WTC11 (cell line): ENCODE results near the gene PAFAH2. TPM values are rescaled to one million over a fixed set of nuclear protein-coding genes. Genes with fewer than 3 reads are reported as not detected.

ENCODE experiments used
- ATAC-seq: fragments of 200-7000 bp; cut with Tn5 transposase; 2 replicates; pipeline ENCODE4 v1.10.0; 2021; ENCODE audit warnings: mild to moderate bottlenecking, moderate library complexity
- CTCF ChIA-PET: fragments of 300-600 bp; sonication (Branson Sonifier 250); formaldehyde crosslinking; loops from one replicate; lab custom pipeline; 2021; ENCODE audit warnings: antibody characterized with exemption; lab: Charles Lee
- POLR2A ChIA-PET: fragments of 350-600 bp; sonication (Branson Sonifier 250); formaldehyde crosslinking; loops from one replicate; lab custom pipeline; 2021; ENCODE audit warnings: antibody characterized with exemption; lab: Charles Lee
- DNase-seq: peaks from one replicate; pipeline ENCODE4 v3.0.0; 2021; ENCODE audit warnings: low spot score
- H3K27ac Mint-ChIP-seq: 2 replicates; pipeline ENCODE4 v1.8.0; 2021; ENCODE audit warnings: mixed read lengths
- H3K27me3 Mint-ChIP-seq: 2 replicates; pipeline ENCODE4 v1.8.0; 2021; ENCODE audit warnings: low read depth, mild to moderate bottlenecking, moderate library complexity, mixed read lengths
- H3K36me3 Mint-ChIP-seq: 2 replicates; pipeline ENCODE4 v1.8.0; 2021; ENCODE audit warnings: mixed read lengths
- H3K4me1 Mint-ChIP-seq: 2 replicates; pipeline ENCODE4 v1.8.0; 2022; ENCODE audit warnings: mixed read lengths
- H3K4me3 Mint-ChIP-seq: 2 replicates; pipeline ENCODE4 v1.8.0; 2021; ENCODE audit warnings: mild to moderate bottlenecking, moderate library complexity, mixed read lengths
- H3K9me3 Mint-ChIP-seq: 2 replicates; pipeline ENCODE4 v1.8.0; 2021; ENCODE audit warnings: mixed read lengths
- ELF4 ChIP-seq: sonication (generic); formaldehyde crosslinking; IDR thresholded peaks from 2 replicates; pipeline ENCODE4 v1.8.1; 2022; ENCODE audit warnings: low read depth, mild to moderate bottlenecking, moderate library complexity, missing genetic modification reagents
- FOXP1 ChIP-seq: sonication (generic); formaldehyde crosslinking; IDR thresholded peaks from 2 replicates; pipeline ENCODE4 v1.8.0; 2022; ENCODE audit warnings: missing genetic modification reagents, mild to moderate bottlenecking, moderate library complexity, borderline replicate concordance
- GTF2I ChIP-seq: fragments of 250-450 bp; sonication (Bioruptor Pico); conservative IDR thresholded peaks from 2 replicates; pipeline ENCODE4 v1.4.0; 2021; ENCODE audit warnings: mild to moderate bottlenecking
- IRF2 ChIP-seq: sonication (generic); formaldehyde crosslinking; IDR thresholded peaks from 2 replicates; pipeline ENCODE4 v1.8.0; 2022; ENCODE audit warnings: low read depth, missing genetic modification reagents, borderline replicate concordance
- MXD4 ChIP-seq: fragments of 250-450 bp; sonication (Bioruptor Pico); IDR thresholded peaks from 2 replicates; pipeline ENCODE4 v1.8.0; 2021; ENCODE audit warnings: mild to moderate bottlenecking, moderate library complexity, borderline replicate concordance
- RORB ChIP-seq: fragments of 250-450 bp; sonication (Bioruptor Pico); IDR thresholded peaks from 2 replicates; pipeline ENCODE4 v1.9.0; 2021; ENCODE audit warnings: mild to moderate bottlenecking
- SMAD4 ChIP-seq: sonication (generic); formaldehyde crosslinking; IDR thresholded peaks from 2 replicates; pipeline ENCODE4 v1.8.0; 2022; ENCODE audit warnings: mild to moderate bottlenecking, missing genetic modification reagents
- TP53 ChIP-seq: sonication (generic); formaldehyde crosslinking; IDR thresholded peaks from 2 replicates; pipeline ENCODE4 v1.8.1; 2023; ENCODE audit warnings: mild to moderate bottlenecking, missing genetic modification reagents
- ZNF317 ChIP-seq: sonication (generic); formaldehyde crosslinking; IDR thresholded peaks from 2 replicates; pipeline ENCODE4 v1.8.1; 2023; ENCODE audit warnings: low read depth, mild to moderate bottlenecking, moderate library complexity, missing genetic modification reagents, borderline replicate concordance
- ZNF416 ChIP-seq: fragments of 250-450 bp; sonication (Bioruptor Pico); IDR thresholded peaks from 2 replicates; pipeline ENCODE4 v1.9.0; 2021; ENCODE audit warnings: mild to moderate bottlenecking, inconsistent platforms
- ZNF423 ChIP-seq: fragments of 250-450 bp; sonication (Bioruptor Pico); IDR thresholded peaks from 2 replicates; pipeline ENCODE4 v2.1.2; 2022; ENCODE audit warnings: mild to moderate bottlenecking, moderate library complexity
- ZNF671 ChIP-seq: fragments of 250-450 bp; sonication (Bioruptor Pico); IDR thresholded peaks from 2 replicates; pipeline ENCODE4 v1.8.0; 2021; ENCODE audit warnings: mild to moderate bottlenecking
- total RNA-seq: library from RNA; stranded (reverse); gene quantifications from 3 replicates; pipeline ENCODE4 v1.2.3, GENCODE V29; 2021
- TF ChIP-seq, protein P1 (sequence below): fragments of 250-450 bp; sonication (Bioruptor Pico); IDR thresholded peaks from 2 replicates; pipeline ENCODE4 v1.9.0; 2021; ENCODE audit warnings: mild to moderate bottlenecking
- TF ChIP-seq, protein P2 (sequence below): sonication (generic); formaldehyde crosslinking; IDR thresholded peaks from 2 replicates; pipeline ENCODE4 v1.8.1; 2023; ENCODE audit warnings: mild to moderate bottlenecking, missing genetic modification reagents
- TF ChIP-seq, protein P3 (sequence below): sonication (generic); formaldehyde crosslinking; conservative IDR thresholded peaks from 2 replicates; pipeline ENCODE4 v1.8.1; 2022; ENCODE audit warnings: mild to moderate bottlenecking, missing genetic modification reagents
- TF ChIP-seq, protein P4 (sequence below): fragments of 250-450 bp; sonication (Bioruptor Pico); IDR thresholded peaks from 2 replicates; pipeline ENCODE4 v1.9.0; 2021; ENCODE audit warnings: moderate library complexity, mild to moderate bottlenecking, inconsistent platforms, borderline replicate concordance
- TF ChIP-seq, protein P5 (sequence below): sonication (generic); formaldehyde crosslinking; IDR thresholded peaks from 2 replicates; pipeline ENCODE4 v1.8.1; 2023; ENCODE audit warnings: mild to moderate bottlenecking, missing genetic modification reagents
- TF ChIP-seq, protein P6 (sequence below): sonication (generic); formaldehyde crosslinking; IDR thresholded peaks from 2 replicates; pipeline ENCODE4 v1.8.0; 2023; ENCODE audit warnings: missing genetic modification reagents

PAFAH2 gene
- total RNA-seq, 1 experiment from 2014 or later: 11.5 TPM

DNA sequence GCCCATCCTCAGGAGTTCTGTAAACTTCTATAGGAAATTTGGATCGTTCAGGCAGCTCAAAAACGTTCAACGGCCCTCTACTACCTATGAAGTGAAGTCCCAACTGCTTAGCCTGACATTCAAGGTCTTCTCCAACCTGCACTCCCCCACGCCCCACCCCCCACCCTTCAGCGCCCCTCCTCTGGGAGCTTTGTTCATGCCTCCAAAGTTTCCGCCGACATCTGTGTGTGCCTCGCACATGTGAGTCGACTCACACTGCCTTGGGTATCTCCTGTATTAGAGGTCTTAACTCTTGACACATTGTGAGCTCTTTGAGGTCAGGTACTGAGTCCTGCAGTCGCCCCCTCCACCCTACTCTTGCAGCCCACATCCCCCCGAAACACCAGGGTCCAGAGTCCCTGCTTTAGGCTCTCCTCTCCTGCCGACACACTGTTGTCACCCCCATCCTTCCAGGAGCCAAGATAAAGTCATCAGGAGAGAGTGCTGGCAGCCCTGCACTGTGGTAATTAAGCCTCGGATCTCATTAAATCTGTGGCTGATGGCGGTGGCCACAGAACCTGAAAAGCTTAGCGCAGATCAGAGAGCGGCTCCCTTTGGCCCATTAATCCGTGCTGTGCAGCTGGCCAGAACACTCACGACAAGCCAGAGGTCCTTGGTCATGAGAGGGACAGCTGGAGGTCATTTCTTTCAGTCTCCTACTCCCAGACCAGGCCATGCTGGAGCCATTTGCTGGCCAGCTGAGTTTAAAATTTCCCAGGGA, 1.4 kb upstream of the PAFAH2 start:
- TF ChIP-seq, protein P1, sequence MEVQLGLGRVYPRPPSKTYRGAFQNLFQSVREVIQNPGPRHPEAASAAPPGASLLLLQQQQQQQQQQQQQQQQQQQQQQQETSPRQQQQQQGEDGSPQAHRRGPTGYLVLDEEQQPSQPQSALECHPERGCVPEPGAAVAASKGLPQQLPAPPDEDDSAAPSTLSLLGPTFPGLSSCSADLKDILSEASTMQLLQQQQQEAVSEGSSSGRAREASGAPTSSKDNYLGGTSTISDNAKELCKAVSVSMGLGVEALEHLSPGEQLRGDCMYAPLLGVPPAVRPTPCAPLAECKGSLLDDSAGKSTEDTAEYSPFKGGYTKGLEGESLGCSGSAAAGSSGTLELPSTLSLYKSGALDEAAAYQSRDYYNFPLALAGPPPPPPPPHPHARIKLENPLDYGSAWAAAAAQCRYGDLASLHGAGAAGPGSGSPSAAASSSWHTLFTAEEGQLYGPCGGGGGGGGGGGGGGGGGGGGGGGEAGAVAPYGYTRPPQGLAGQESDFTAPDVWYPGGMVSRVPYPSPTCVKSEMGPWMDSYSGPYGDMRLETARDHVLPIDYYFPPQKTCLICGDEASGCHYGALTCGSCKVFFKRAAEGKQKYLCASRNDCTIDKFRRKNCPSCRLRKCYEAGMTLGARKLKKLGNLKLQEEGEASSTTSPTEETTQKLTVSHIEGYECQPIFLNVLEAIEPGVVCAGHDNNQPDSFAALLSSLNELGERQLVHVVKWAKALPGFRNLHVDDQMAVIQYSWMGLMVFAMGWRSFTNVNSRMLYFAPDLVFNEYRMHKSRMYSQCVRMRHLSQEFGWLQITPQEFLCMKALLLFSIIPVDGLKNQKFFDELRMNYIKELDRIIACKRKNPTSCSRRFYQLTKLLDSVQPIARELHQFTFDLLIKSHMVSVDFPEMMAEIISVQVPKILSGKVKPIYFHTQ: no peak
- TF ChIP-seq SMAD4 (no peak), IRF2 (CRISPR knock-in tag) (no peak), ZNF423 (CRISPR knock-in tag) (no peak), ZNF317 (CRISPR knock-in tag) (no peak), ZNF416 (CRISPR knock-in tag) (no peak), MXD4 (no peak), ZNF671 (no peak), FOXP1 (CRISPR knock-in tag) (no peak), RORB (CRISPR knock-in tag) (no peak), ELF4 (no peak)
- TF ChIP-seq, protein P2, sequence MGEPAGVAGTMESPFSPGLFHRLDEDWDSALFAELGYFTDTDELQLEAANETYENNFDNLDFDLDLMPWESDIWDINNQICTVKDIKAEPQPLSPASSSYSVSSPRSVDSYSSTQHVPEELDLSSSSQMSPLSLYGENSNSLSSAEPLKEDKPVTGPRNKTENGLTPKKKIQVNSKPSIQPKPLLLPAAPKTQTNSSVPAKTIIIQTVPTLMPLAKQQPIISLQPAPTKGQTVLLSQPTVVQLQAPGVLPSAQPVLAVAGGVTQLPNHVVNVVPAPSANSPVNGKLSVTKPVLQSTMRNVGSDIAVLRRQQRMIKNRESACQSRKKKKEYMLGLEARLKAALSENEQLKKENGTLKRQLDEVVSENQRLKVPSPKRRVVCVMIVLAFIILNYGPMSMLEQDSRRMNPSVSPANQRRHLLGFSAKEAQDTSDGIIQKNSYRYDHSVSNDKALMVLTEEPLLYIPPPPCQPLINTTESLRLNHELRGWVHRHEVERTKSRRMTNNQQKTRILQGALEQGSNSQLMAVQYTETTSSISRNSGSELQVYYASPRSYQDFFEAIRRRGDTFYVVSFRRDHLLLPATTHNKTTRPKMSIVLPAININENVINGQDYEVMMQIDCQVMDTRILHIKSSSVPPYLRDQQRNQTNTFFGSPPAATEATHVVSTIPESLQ (CRISPR knock-in tag): no peak
- ATAC-seq: no peak
- no peaks in the 10 kb centered on the region for H3K36me3 Mint-ChIP-seq
- no peaks in the 10 kb centered on the region for H3K9me3 Mint-ChIP-seq
- DNase-seq: no peak
- peaks cover 22% of the 10 kb centered on the region for H3K4me1 Mint-ChIP-seq
- H3K4me3 Mint-ChIP-seq: no peak overlapping the region
- no peaks in the 10 kb centered on the region for H3K27me3 Mint-ChIP-seq
- H3K27ac Mint-ChIP-seq: no peak overlapping the region
- ChIA-PET POLR2A (interaction anchor here (0.5 to 1.7 kb wide), 3 partner anchors 28 to 109 kb away, joined by 3 to 5 read pairs (median 3); no protein-coding TSS in a partner anchor), CTCF (interaction anchor here (0.6 to 5.4 kb wide), 10 partner anchors 12 to 1059 kb away, joined by 3 to 112 read pairs (median 4); no protein-coding TSS in a partner anchor)

DNA sequence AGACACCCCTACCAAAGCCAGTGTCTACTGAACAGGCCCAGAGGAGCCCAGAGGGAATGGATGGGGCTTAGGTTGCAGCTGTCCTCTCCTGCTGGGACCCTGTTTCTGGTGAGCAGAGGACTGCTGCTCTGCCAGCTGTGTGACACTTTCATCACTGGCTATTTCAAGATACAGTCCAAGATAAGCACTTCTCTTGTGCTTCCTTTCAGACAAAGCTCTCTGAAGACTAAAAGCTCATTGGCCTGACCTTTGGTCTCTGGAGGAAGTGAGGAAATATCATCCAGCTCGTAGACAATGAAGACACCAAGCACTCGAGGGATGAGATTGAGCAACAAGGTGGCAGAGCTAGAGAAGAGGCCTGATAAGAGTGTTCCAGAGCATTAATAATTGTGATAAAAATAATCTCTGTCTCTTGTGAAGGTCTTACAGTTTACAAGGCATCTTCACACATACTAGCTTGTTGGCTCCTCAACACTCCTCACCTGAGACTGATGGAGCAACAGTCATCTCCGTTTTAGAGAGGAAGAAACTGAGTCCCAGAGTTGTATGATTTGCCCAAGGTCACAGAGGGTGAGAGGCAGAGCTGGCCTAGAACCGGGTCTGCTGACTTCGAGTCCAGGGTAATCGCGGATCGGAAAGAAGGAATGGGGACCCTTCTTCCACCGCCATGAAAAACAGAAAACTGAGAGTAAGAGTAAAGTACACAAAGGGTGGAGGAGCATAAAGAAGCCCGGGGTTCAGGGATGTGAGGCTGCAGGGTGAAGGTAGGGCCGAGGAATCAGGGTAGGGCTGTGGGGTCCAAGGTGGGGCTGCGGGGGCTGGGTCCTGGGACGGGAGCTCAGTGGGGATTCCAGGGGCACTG, 666 bp downstream of the PAFAH2 start:
- peak overlapping the region; percentile 90 for H3K4me3 Mint-ChIP-seq
- TF ChIP-seq, protein P3, sequence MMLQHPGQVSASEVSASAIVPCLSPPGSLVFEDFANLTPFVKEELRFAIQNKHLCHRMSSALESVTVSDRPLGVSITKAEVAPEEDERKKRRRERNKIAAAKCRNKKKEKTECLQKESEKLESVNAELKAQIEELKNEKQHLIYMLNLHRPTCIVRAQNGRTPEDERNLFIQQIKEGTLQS: no peak
- no peak for TF ChIP-seq TP53 (CRISPR knock-in tag)
- TF ChIP-seq GTF2I (CRISPR knock-in tag): no peak
- TF ChIP-seq, protein P4, sequence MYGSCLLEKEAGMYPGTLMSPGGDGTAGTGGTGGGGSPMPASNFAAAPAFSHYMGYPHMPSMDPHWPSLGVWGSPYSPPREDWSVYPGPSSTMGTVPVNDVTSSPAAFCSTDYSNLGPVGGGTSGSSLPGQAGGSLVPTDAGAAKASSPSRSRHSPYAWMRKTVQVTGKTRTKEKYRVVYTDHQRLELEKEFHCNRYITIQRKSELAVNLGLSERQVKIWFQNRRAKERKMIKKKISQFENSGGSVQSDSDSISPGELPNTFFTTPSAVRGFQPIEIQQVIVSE (CRISPR knock-in tag): no peak
- TF ChIP-seq, protein P5, sequence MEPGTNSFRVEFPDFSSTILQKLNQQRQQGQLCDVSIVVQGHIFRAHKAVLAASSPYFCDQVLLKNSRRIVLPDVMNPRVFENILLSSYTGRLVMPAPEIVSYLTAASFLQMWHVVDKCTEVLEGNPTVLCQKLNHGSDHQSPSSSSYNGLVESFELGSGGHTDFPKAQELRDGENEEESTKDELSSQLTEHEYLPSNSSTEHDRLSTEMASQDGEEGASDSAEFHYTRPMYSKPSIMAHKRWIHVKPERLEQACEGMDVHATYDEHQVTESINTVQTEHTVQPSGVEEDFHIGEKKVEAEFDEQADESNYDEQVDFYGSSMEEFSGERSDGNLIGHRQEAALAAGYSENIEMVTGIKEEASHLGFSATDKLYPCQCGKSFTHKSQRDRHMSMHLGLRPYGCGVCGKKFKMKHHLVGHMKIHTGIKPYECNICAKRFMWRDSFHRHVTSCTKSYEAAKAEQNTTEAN (CRISPR knock-in tag): no peak
- TF ChIP-seq, protein P6, sequence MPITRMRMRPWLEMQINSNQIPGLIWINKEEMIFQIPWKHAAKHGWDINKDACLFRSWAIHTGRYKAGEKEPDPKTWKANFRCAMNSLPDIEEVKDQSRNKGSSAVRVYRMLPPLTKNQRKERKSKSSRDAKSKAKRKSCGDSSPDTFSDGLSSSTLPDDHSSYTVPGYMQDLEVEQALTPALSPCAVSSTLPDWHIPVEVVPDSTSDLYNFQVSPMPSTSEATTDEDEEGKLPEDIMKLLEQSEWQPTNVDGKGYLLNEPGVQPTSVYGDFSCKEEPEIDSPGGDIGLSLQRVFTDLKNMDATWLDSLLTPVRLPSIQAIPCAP (CRISPR knock-in tag): no peak
- no peak for TF ChIP-seq FOXP1 (CRISPR knock-in tag)
- DNase-seq (no peak), ATAC-seq (no peak)
- H3K4me1 Mint-ChIP-seq: peaks cover 25% of the 10 kb centered on the region
- H3K27ac Mint-ChIP-seq: peak overlapping the region; percentile 59
- POLR2A ChIA-PET: interaction anchor here (0.7 to 1.7 kb wide), 5 partner anchors 9 to 102 kb away, joined by 3 to 5 read pairs (median 4); partner anchors contain the start of gene STMN1
- no peaks in the 10 kb centered on the region for H3K9me3 Mint-ChIP-seq
- CTCF ChIA-PET: interaction anchor here (0.6 to 5.4 kb wide), 40 partner anchors 8 to 252 kb away, joined by 3 to 112 read pairs (median 4); partner anchors contain the start of genes CATSPER4, CEP85, MTFR1L and PAQR7
- no peaks in the 10 kb centered on the region for H3K27me3 Mint-ChIP-seq
- no peaks in the 10 kb centered on the region for H3K36me3 Mint-ChIP-seq
